A549 (cell line): ENCODE measurements around the gene PDIK1L. TPM values are rescaled to one million over a fixed set of nuclear protein-coding genes. Genes with fewer than 3 reads are reported as not detected.
"Not testable (repeated sequence)": the region's sequence is repeated elsewhere in the genome, so short reads cannot be mapped to it uniquely, and the experiment has no call there.

Experiments
- ATAC-seq, 2 experiments: fragments of 200-7000 bp in 1 of 2; fragments of >200 bp in 1 of 2; cut with Nextera tagmentation in 1 of 2; cut with Tn5 transposase in 1 of 2; 3 replicates each; pipeline versions ENCODE4 v1.8.0 to v1.9.1; 2018 to 2020; ENCODE audit warnings: mild to moderate bottlenecking in 1 of 2, moderate library complexity in 1 of 2
- CTCF ChIA-PET: fragments of 300-600 bp; sonication (Branson Sonifier 250); formaldehyde crosslinking; extraction: SDS; loops from one replicate; lab custom pipeline; 2021; ENCODE audit warnings: antibody characterized with exemption, inconsistent platforms; lab: Yijun Ruan, JAX
- POLR2A ChIA-PET: fragments of 350-600 bp; formaldehyde crosslinking; extraction: SDS; loops from one replicate; lab custom pipeline; 2021; ENCODE audit warnings: antibody characterized with exemption, inconsistent platforms; lab: Yijun Ruan, JAX
- DNase-seq, 2 experiments: peaks; one replicate each; pipeline versions ENCODE4 v3.0.0 to v3.0.0-alpha.2; 2011 to 2016; ENCODE audit warnings: low read depth in 1 of 2, low spot score in 1 of 2
- FAIRE-seq: peaks from 2 replicates; lab custom pipeline; 2011; peaks lifted over from hg19 to GRCh38; lab: Jason Lieb, UNC
- H3K27ac ChIP-seq, 2 experiments: fragments of >200 bp; sonication (Bioruptor Twin); formaldehyde crosslinking; 3 replicates each; pipeline ENCODE4 v1.5.1; 2016 to 2017
- H3K4me1 ChIP-seq: fragments of >200 bp; sonication (Bioruptor Twin); formaldehyde crosslinking; 3 replicates; pipeline ENCODE4 v1.6.1; 2016
- H3K4me2 ChIP-seq: fragments of >200 bp; sonication (Bioruptor Twin); formaldehyde crosslinking; 3 replicates; pipeline ENCODE4 v1.6.1; 2016
- H3K4me3 ChIP-seq: fragments of >200 bp; sonication (Bioruptor Twin); formaldehyde crosslinking; 3 replicates; pipeline ENCODE4 v1.5.1; 2016
- H3K9me3 ChIP-seq: fragments of >200 bp; sonication (Bioruptor Twin); formaldehyde crosslinking; 3 replicates; pipeline ENCODE4 v1.6.1; 2016
- CHD4 ChIP-seq: fragments of 200-600 bp; sonication (generic); IDR thresholded peaks from 2 replicates; pipeline ENCODE4 v1.6.1; 2016; ENCODE audit warnings: antibody characterized with exemption, mild to moderate bottlenecking, borderline replicate concordance
- EP300 ChIP-seq, 2 experiments: fragments of >200 bp; sonication (Bioruptor Twin); formaldehyde crosslinking; IDR thresholded peaks; 2 replicates in 1 of 2; 3 replicates in 1 of 2; pipeline ENCODE4 v1.6.1; 2016 to 2017
- ESRRA ChIP-seq: fragments of 150-350 bp; IDR thresholded peaks from 2 replicates; pipeline ENCODE4 v1.6.1; 2014; ENCODE audit warnings: mild to moderate bottlenecking, low read length, borderline replicate concordance
- FOSB ChIP-seq: fragments of 250-450 bp; sonication (Bioruptor Pico); IDR thresholded peaks from 2 replicates; pipeline ENCODE4 v1.5.0; 2020; ENCODE audit warnings: mild to moderate bottlenecking, moderate library complexity
- GATA3 ChIP-seq: IDR thresholded peaks from 2 replicates; pipeline ENCODE4 v1.6.1; 2012; ENCODE audit warnings: borderline replicate concordance
- HDAC2 ChIP-seq: fragments of 200-600 bp; sonication (generic); IDR thresholded peaks from 2 replicates; pipeline ENCODE4 v1.6.1; 2016
- HMGXB4 ChIP-seq: fragments of 250-450 bp; sonication (Bioruptor Pico); IDR thresholded peaks from 2 replicates; pipeline ENCODE4 v1.5.0; 2021; ENCODE audit warnings: mild to moderate bottlenecking, moderate library complexity, borderline replicate concordance
- HOXB13 ChIP-seq: fragments of 250-450 bp; sonication (Bioruptor Pico); IDR thresholded peaks from 2 replicates; pipeline ENCODE4 v1.5.0; 2020; ENCODE audit warnings: low read depth, mild to moderate bottlenecking, moderate library complexity
- HOXB5 ChIP-seq: fragments of 250-450 bp; sonication (Bioruptor Pico); IDR thresholded peaks from 2 replicates; pipeline ENCODE4 v1.5.0; 2020; ENCODE audit warnings: mild to moderate bottlenecking, moderate library complexity
- JUNB ChIP-seq: fragments of >200 bp; sonication (Bioruptor Twin); formaldehyde crosslinking; IDR thresholded peaks from 2 replicates; pipeline ENCODE4 v1.6.1; 2016
- KDM1A ChIP-seq: fragments of 200-600 bp; sonication (generic); IDR thresholded peaks from 2 replicates; pipeline ENCODE4 v1.6.1; 2016; ENCODE audit warnings: low read depth, mild to moderate bottlenecking
- MAFK ChIP-seq: fragments of 450-650 bp; IDR thresholded peaks from 2 replicates; pipeline ENCODE4 v1.6.1; 2014; ENCODE audit not compliant: partially characterized antibody
- MAX ChIP-seq: IDR thresholded peaks from 2 replicates; pipeline ENCODE4 v1.6.1; 2012
- PHF8 ChIP-seq: fragments of 200-600 bp; sonication (generic); IDR thresholded peaks from 2 replicates; pipeline ENCODE4 v1.6.1; 2016; ENCODE audit warnings: low read depth, mild to moderate bottlenecking, antibody characterized with exemption, moderate library complexity, borderline replicate concordance
- POLR2A ChIP-seq: IDR thresholded peaks from 2 replicates; pipeline ENCODE4 v1.6.1; 2012; ENCODE audit warnings: mild to moderate bottlenecking, low read length
- RARB ChIP-seq: fragments of 250-450 bp; sonication (Bioruptor Pico); IDR thresholded peaks from 2 replicates; pipeline ENCODE4 v1.8.0; 2021; ENCODE audit warnings: mild to moderate bottlenecking, moderate library complexity
- RNF2 ChIP-seq: fragments of 200-600 bp; sonication (generic); IDR thresholded peaks from 2 replicates; pipeline ENCODE4 v1.6.1; 2016; ENCODE audit warnings: low read depth, mild to moderate bottlenecking, antibody characterized with exemption, moderate library complexity, borderline replicate concordance
- SREBF2 ChIP-seq: fragments of 450-650 bp; IDR thresholded peaks from 2 replicates; pipeline ENCODE4 v1.6.1; 2014; ENCODE audit warnings: mild to moderate bottlenecking, moderate library complexity
- TFCP2L1 ChIP-seq: fragments of 250-450 bp; sonication (Bioruptor Pico); IDR thresholded peaks from 2 replicates; pipeline ENCODE4 v1.5.0; 2021; ENCODE audit warnings: mild to moderate bottlenecking
- TP53 ChIP-seq: fragments of 250-450 bp; sonication (Bioruptor Pico); IDR thresholded peaks from 2 replicates; pipeline ENCODE4 v1.5.0; 2021; ENCODE audit warnings: mild to moderate bottlenecking, moderate library complexity
- WGBS: methylation state at CpG from one replicate; pipeline ENCODE4 v1.1.6; 2017; ENCODE audit errors: missing lambda C conversion rate; 5-methylcytosine and 5-hydroxymethylcytosine counted together
- polyA plus RNA-seq, 4 experiments: library from polyadenylated mRNA; depleted of rRNA in 3 of 4; stranded (reverse); fragments of >200 nt; fragmentation: RNase III in 1 of 4; extraction: RNeasy Plus Mini Kit Qiagen cat#74134 plus additional on column Dnase treatment in 1 of 4; gene quantifications; 2 replicates in 3 of 4; 3 replicates in 1 of 4; pipeline ENCODE4 v1.2.3, GENCODE V29; 2011 to 2017
- TF ChIP-seq, protein P1 (sequence below): IDR thresholded peaks from 2 replicates; pipeline ENCODE4 v1.6.1; 2012; ENCODE audit warnings: low read depth, borderline replicate concordance
- TF ChIP-seq, protein P2 (sequence below): fragments of >200 bp; sonication (Bioruptor Twin); formaldehyde crosslinking; IDR thresholded peaks from 3 replicates; pipeline ENCODE4 v1.6.1; 2016

PDIK1L gene
- polyA plus RNA-seq, 2 of the 4 experiments (the other 2 are of a cell fraction), result 2.3 to 4.3 TPM

GRCh38 chr1:26097696-26098095, 13.9 kb upstream of the PDIK1L start:
- no peak overlapping the region for H3K4me3 ChIP-seq
- peaks cover 11% of the 10 kb centered on the region; the same call in 2 of the 3 replicates for H3K4me1 ChIP-seq
- no peak for TF ChIP-seq HOXB5 (CRISPR knock-in tag)
- peak; percentile 78; the same call in 1 of the 2 replicates for TF ChIP-seq GATA3
- TF ChIP-seq, all 56 proteins: peak for 1
- Histone ChIP-seq H3K27ac (0 out of 6 replicates have a peak overlapping the region, but pooled peaks of 1 of the 2 experiments have one; percentile 31), H3K4me2 (peak overlapping the region; percentile 17; the same call in 2 of the 3 replicates), H3K9me3 (no peaks in the 10 kb centered on the region)
- FAIRE-seq (no peak), ATAC-seq (peak; percentile 43 to 74; a peak in 4 of 6 replicates), DNase-seq (peak in 1 of 2 experiments; percentile 24)
- ChIA-PET CTCF (interaction anchor here (0.6 to 2.2 kb wide), 6 partner anchors 14 to 402 kb away, joined by 3 to 8 read pairs (median 3); no protein-coding TSS in a partner anchor), POLR2A (no interaction called here)

- POLR2A ChIA-PET, result no interaction called here
- H3K27ac ChIP-seq, result no peak overlapping the region
- H3K4me2 ChIP-seq, result no peak overlapping the region
- ATAC-seq, result no peak
- no peak for DNase-seq
- FAIRE-seq, result no peak
- H3K9me3 ChIP-seq, result no peaks in the 10 kb centered on the region
- no peak overlapping the region for H3K4me3 ChIP-seq
- 93% methylated on average over 4 of the region's 4 CpGs for WGBS
- peaks cover 11% of the 10 kb centered on the region; the same call in 2 of the 3 replicates for H3K4me1 ChIP-seq
- no peak for TF ChIP-seq HOXB13 (CRISPR knock-in tag)
- no peak for TF ChIP-seq JUNB
- no peak for TF ChIP-seq RARB (CRISPR knock-in tag)
- TF ChIP-seq PHF8, result no peak
- TF ChIP-seq TFCP2L1 (CRISPR knock-in tag), result no peak
- no peak for TF ChIP-seq KDM1A
- TF ChIP-seq, protein P1, sequence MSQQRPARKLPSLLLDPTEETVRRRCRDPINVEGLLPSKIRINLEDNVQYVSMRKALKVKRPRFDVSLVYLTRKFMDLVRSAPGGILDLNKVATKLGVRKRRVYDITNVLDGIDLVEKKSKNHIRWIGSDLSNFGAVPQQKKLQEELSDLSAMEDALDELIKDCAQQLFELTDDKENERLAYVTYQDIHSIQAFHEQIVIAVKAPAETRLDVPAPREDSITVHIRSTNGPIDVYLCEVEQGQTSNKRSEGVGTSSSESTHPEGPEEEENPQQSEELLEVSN, result no peak
- TF ChIP-seq, protein P2, sequence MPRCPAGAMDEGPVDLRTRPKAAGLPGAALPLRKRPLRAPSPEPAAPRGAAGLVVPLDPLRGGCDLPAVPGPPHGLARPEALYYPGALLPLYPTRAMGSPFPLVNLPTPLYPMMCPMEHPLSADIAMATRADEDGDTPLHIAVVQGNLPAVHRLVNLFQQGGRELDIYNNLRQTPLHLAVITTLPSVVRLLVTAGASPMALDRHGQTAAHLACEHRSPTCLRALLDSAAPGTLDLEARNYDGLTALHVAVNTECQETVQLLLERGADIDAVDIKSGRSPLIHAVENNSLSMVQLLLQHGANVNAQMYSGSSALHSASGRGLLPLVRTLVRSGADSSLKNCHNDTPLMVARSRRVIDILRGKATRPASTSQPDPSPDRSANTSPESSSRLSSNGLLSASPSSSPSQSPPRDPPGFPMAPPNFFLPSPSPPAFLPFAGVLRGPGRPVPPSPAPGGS, result no peak
- no peak for TF ChIP-seq RNF2
- no peak for TF ChIP-seq ESRRA
- TF ChIP-seq POLR2A, result no peak
- no peak for TF ChIP-seq HMGXB4
- no peak for TF ChIP-seq EP300 (IDR thresholded peaks at IDR 0.05)
- TF ChIP-seq TP53 (CRISPR knock-in tag), result no peak
- no peak for TF ChIP-seq HDAC2
- no peak for TF ChIP-seq SREBF2
- TF ChIP-seq FOSB (CRISPR knock-in tag), result no peak
- TF ChIP-seq, all 56 proteins: peak for 0
- CTCF ChIA-PET, result interaction anchor here (0.6 to 2.2 kb wide), 2 partner anchors 62 to 1464 kb away, joined by 3 to 8 read pairs; no protein-coding TSS in a partner anchor
Measured at GRCh38 chr1:26098602-26099001, 13.0 kb upstream of the PDIK1L start.

- DNase-seq (no peak), ATAC-seq (no peak), FAIRE-seq (no peak)
- H3K4me3 ChIP-seq, result no peak overlapping the region
- no peaks in the 10 kb centered on the region for H3K9me3 ChIP-seq
- no peak overlapping the region for H3K27ac ChIP-seq
- ChIA-PET POLR2A (no interaction called here), CTCF (interaction anchor here (0.8 to 9.5 kb wide), 4 partner anchors 39 to 291 kb away, joined by 3 to 143 read pairs (median 16); no protein-coding TSS in a partner anchor)
- H3K4me1 ChIP-seq, result peaks cover 11% of the 10 kb centered on the region; the same call in 2 of the 3 replicates
- no peak overlapping the region for H3K4me2 ChIP-seq
- 77% methylated on average over 3 of the region's 3 CpGs for WGBS
- TF ChIP-seq CHD4 (no peak), MAFK (peak; percentile 70), MAX (no peak)
- TF ChIP-seq, all 56 proteins: peak for 1
Measured at GRCh38 chr1:26099780-26100179, 11.8 kb upstream of the PDIK1L start.

GRCh38 chr1:26100204-26100603, 11.4 kb upstream of the PDIK1L start:
- CTCF ChIA-PET, result interaction anchor here (0.7 to 9.5 kb wide), 5 partner anchors 38 to 290 kb away, joined by 3 to 143 read pairs (median 3); no protein-coding TSS in a partner anchor
- not testable (repeated sequence) for ATAC-seq

More at GRCh38 chr1:26100204-26100603, 11.4 kb upstream of the PDIK1L start:
- FAIRE-seq, DNase-seq, H3K4me2 ChIP-seq, H3K27ac ChIP-seq, H3K4me3 ChIP-seq, H3K9me3 ChIP-seq, POLR2A ChIA-PET: not testable (repeated sequence)
- H3K4me1 ChIP-seq, result peaks cover 11% of the 10 kb centered on the region; the same call in 2 of the 3 replicates
- WGBS, result 81% methylated on average over 10 of the region's 10 CpGs
